Measurements from ENCODE around the gene RALY. TPM values are rescaled to one million over a fixed set of nuclear protein-coding genes. Genes with fewer than 3 reads are reported as not detected.

The RALY gene
- total and polyA plus RNA-seq, 2 of the 4 experiments (the other 2 are of a cell fraction): 46.2 to 115 TPM

GRCh38 chr20:34062570-34063482 is 69.1 kb downstream of the RALY start:
- peak overlapping the region; percentile 21 for H2BK5ac ChIP-seq (ENCODE audit: low read depth, low read length, poor library complexity, severe bottlenecking)
- dilution Hi-C loops (cut with HindIII; ENCODE audit: low sequenced_read_pairs, unreplicated experiment): no loop called here

More at GRCh38 chr20:34062570-34063482, 69.1 kb downstream of the RALY start:
- no peak overlapping the region for H4K8ac ChIP-seq (ENCODE audit: low read depth in 2 of 2, low read length in 2 of 2)
- BruUV-seq (replicated peaks): no TSS peak
- no peak overlapping the region for H3K4ac ChIP-seq (ENCODE audit: low read depth, low read length)
- H4K91ac ChIP-seq (ENCODE audit: insufficient read depth, low read depth, low read length): no peak overlapping the region
- intact Hi-C loops (cut with micrococcal nuclease): no loop called here
- H3K23ac ChIP-seq (ENCODE audit: low read depth, low read length): no peak overlapping the region
- H2BK20ac ChIP-seq (ENCODE audit: low read depth, low read length): no peak overlapping the region
- ChIA-PET POLR2A (ENCODE audit: unreplicated experiment) (no interaction called here), CTCF (no interaction called here)
- WGBS, 2 experiments (ENCODE audit: extremely low coverage in 2 of 2, insufficient read length in 1 of 2): 60% methylated on average over 1 of the region's 5 CpGs; no CpG with 5 or more reads in 1 of the 2 experiments
- no peak overlapping the region for H2AFZ ChIP-seq (replicated peaks; ENCODE audit: low read length, poor library complexity)
- H3K9ac ChIP-seq (ENCODE audit: low read depth, low read length): no peak overlapping the region
- H3K27me3 ChIP-seq (ENCODE audit: control insufficient read depth, insufficient read depth, low read length): no peaks in the 10 kb centered on the region
- H3K9me3 ChIP-seq (ENCODE audit: control insufficient read depth, insufficient read depth, low read length): no peaks in the 10 kb centered on the region
- in situ Hi-C loops (cut with MboI; ENCODE audit: low sequenced_read_pairs): no loop called here
- ATAC-seq (ENCODE audit: low read depth): no peak; the same call in 1 of the 2 replicates
- H3K36me3 ChIP-seq (ENCODE audit: control insufficient read depth, insufficient read depth, low read length): peaks cover 3% of the 10 kb centered on the region; the same call in 1 of the 2 replicates
- H3K14ac ChIP-seq (replicated peaks; ENCODE audit: low read depth, low read length): no peak overlapping the region; the same call in 1 of the 2 replicates
- H3K56ac ChIP-seq (ENCODE audit: extremely low read depth, insufficient read depth, low read length): no peak overlapping the region
- peak; percentile 62 for DNase-seq
- no peak overlapping the region for H3K18ac ChIP-seq (ENCODE audit: low read depth, low read length)
- H3K27ac ChIP-seq (ENCODE audit: insufficient read depth, low read length): no peak overlapping the region
- no peak overlapping the region for H2AK9ac ChIP-seq (replicated peaks; ENCODE audit: low read depth, low read length, poor library complexity)
- no peak overlapping the region for H2AK5ac ChIP-seq (ENCODE audit: low read depth, low read length)
- H3K4me1 ChIP-seq (ENCODE audit: control insufficient read depth, insufficient read depth, low read length): peaks cover 22% of the 10 kb centered on the region
- peaks cover 95% of the 10 kb centered on the region for H4K20me1 ChIP-seq (ENCODE audit: insufficient read depth, low read length)
- H3K4me3 ChIP-seq (ENCODE audit: insufficient read depth, low read depth, low read length): no peak overlapping the region
- H3K4me2 ChIP-seq (ENCODE audit: low read depth, low read length): no peak overlapping the region
- H2BK15ac ChIP-seq (ENCODE audit: low read depth, low read length): no peak overlapping the region
- H2BK120ac ChIP-seq (ENCODE audit: low read depth, low read length): no peak overlapping the region
- H3K9me1 ChIP-seq (ENCODE audit: insufficient read depth, low read length): peaks cover 50% of the 10 kb centered on the region
- no peak overlapping the region for H4K5ac ChIP-seq (ENCODE audit: low read depth, low read length)
- TF ChIP-seq BHLHE40 (IDR thresholded peaks at IDR 0.05; ENCODE audit: low read depth, low read length): no peak
- TF ChIP-seq CEBPB (IDR thresholded peaks at IDR 0.05; ENCODE audit: low read depth, low read length): peak; percentile 81
- TF ChIP-seq, protein P1, sequence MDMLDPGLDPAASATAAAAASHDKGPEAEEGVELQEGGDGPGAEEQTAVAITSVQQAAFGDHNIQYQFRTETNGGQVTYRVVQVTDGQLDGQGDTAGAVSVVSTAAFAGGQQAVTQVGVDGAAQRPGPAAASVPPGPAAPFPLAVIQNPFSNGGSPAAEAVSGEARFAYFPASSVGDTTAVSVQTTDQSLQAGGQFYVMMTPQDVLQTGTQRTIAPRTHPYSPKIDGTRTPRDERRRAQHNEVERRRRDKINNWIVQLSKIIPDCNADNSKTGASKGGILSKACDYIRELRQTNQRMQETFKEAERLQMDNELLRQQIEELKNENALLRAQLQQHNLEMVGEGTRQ (IDR thresholded peaks at IDR 0.05; ENCODE audit: low read depth, low read length): peak; percentile 56; the same call in 1 of the 2 replicates
- peaks cover 61 to 98% of the 10 kb centered on the region in 2 experiments for H3K79me1 ChIP-seq (ENCODE audit: low read depth in 1 of 2, low read length in 2 of 2)

Measured in IMR-90 (cell line).